IMR-90 (cell line): ENCODE data around the gene ADCYAP1R1.

Source experiments
- BHLHE40 ChIP-seq: fragments of 150-350 bp; IDR thresholded peaks from 2 replicates; pipeline ENCODE4 v1.6.1; 2016; ENCODE audit warnings: mild to moderate bottlenecking, low read depth, low read length
- CEBPB ChIP-seq: IDR thresholded peaks from 2 replicates; pipeline ENCODE4 v1.6.1; 2012; ENCODE audit warnings: low read depth, low read length, improper control_type of control experiment
- CHD1 ChIP-seq: IDR thresholded peaks from 2 replicates; pipeline ENCODE4 v1.6.1; 2012; ENCODE audit warnings: low read depth, low read length, improper control_type of control experiment
- FOS ChIP-seq: fragments of 150-350 bp; IDR thresholded peaks from 2 replicates; pipeline ENCODE4 v1.6.1; 2016; ENCODE audit warnings: low read depth, low read length
- MAFK ChIP-seq: IDR thresholded peaks from 2 replicates; pipeline ENCODE4 v1.6.1; 2012; ENCODE audit warnings: low read depth, low read length, improper control_type of control experiment
- MAZ ChIP-seq: IDR thresholded peaks from 2 replicates; pipeline ENCODE4 v1.6.1; 2012; ENCODE audit warnings: low read depth, mild to moderate bottlenecking, low read length, improper control_type of control experiment, moderate library complexity, borderline replicate concordance
- POLR2A ChIP-seq: IDR thresholded peaks from 2 replicates; pipeline ENCODE4 v1.6.1; 2012; ENCODE audit warnings: mild to moderate bottlenecking, low read depth, low read length
- RAD21 ChIP-seq: IDR thresholded peaks from 2 replicates; pipeline ENCODE4 v1.6.1; 2012; ENCODE audit warnings: low read length, improper control_type of control experiment
- RFX5 ChIP-seq: IDR thresholded peaks from 2 replicates; pipeline ENCODE4 v1.8.0; 2012; ENCODE audit warnings: low read depth, mild to moderate bottlenecking, low read length, moderate library complexity
- TF ChIP-seq, protein P1 (sequence below): conservative IDR thresholded peaks from 2 replicates; pipeline ENCODE4 v1.5.1; 2012; ENCODE audit warnings: mild to moderate bottlenecking, low read depth, low read length, improper control_type of control experiment
- TF ChIP-seq, protein P2 (sequence below): fragments of 150-350 bp; IDR thresholded peaks from 2 replicates; pipeline ENCODE4 v1.6.1; 2016; ENCODE audit warnings: low read depth, mild to moderate bottlenecking, low read length, moderate library complexity, borderline replicate concordance

DNA sequence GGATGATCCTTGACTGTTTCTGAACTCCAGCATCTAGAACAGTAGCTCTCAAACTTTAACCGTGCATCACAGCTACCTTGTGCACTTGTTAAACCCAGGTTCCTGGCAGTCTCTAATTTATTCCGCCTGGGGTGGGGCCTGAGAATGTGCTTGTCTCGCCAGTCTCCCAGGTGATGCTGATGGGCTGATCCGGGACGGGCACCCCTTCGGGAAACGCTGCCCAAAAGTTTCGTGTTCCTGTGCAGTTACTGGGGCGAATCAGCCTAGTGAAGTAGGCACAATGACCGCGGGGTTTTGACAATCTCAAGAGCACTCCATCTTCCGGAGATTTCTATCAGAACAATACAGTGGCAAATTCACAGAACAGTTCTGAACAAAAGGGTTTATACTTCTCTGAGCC lies 29.9 kb downstream of the ADCYAP1R1 start:
- TF ChIP-seq BHLHE40 (no peak), CEBPB (no peak), CHD1 (no peak), MAFK (no peak), RFX5 (no peak), POLR2A (no peak), FOS (no peak), RAD21 (no peak), MAZ (no peak)
- TF ChIP-seq, protein P1, sequence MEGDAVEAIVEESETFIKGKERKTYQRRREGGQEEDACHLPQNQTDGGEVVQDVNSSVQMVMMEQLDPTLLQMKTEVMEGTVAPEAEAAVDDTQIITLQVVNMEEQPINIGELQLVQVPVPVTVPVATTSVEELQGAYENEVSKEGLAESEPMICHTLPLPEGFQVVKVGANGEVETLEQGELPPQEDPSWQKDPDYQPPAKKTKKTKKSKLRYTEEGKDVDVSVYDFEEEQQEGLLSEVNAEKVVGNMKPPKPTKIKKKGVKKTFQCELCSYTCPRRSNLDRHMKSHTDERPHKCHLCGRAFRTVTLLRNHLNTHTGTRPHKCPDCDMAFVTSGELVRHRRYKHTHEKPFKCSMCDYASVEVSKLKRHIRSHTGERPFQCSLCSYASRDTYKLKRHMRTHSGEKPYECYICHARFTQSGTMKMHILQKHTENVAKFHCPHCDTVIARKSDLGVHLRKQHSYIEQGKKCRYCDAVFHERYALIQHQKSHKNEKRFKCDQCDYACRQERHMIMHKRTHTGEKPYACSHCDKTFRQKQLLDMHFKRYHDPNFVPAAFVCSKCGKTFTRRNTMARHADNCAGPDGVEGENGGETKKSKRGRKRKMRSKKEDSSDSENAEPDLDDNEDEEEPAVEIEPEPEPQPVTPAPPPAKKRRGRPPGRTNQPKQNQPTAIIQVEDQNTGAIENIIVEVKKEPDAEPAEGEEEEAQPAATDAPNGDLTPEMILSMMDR, result no peak
- TF ChIP-seq, protein P2, sequence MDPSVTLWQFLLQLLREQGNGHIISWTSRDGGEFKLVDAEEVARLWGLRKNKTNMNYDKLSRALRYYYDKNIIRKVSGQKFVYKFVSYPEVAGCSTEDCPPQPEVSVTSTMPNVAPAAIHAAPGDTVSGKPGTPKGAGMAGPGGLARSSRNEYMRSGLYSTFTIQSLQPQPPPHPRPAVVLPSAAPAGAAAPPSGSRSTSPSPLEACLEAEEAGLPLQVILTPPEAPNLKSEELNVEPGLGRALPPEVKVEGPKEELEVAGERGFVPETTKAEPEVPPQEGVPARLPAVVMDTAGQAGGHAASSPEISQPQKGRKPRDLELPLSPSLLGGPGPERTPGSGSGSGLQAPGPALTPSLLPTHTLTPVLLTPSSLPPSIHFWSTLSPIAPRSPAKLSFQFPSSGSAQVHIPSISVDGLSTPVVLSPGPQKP, result no peak
